PC-3 (cell line): ENCODE measurements around the gene CCSER2.
"Not testable (repeated sequence)": the region's sequence is repeated elsewhere in the genome, so short reads cannot be mapped to it uniquely, and the experiment has no call there.

Experiments used
- CTCF ChIP-seq: fragments of 300-600 bp; sonication (generic); conservative IDR thresholded peaks from 2 replicates; pipeline ENCODE4 v1.5.1; 2017; ENCODE audit warnings: antibody characterized with exemption, low read depth, mild to moderate bottlenecking, low read length
- EZH2 ChIP-seq: fragments of 300-600 bp; sonication (generic); IDR thresholded peaks from one replicate; pipeline ENCODE4 v1.6.1; 2017; ENCODE audit warnings: antibody characterized with exemption, mild to moderate bottlenecking, low read length; ENCODE audit not compliant: unreplicated experiment
- EZH2phosphoT487 ChIP-seq: fragments of 300-600 bp; sonication (generic); IDR thresholded peaks from 2 replicates; pipeline ENCODE4 v1.6.1; 2018; ENCODE audit warnings: mild to moderate bottlenecking, antibody characterized with exemption, low read length, borderline replicate concordance

- TF ChIP-seq CTCF, EZH2, EZH2phosphoT487: not testable (repeated sequence)
Observed at GRCh38 chr10:84528526-84528925, 200.1 kb downstream of the CCSER2 start.
